ENCODE results near the gene ADGRG1.

ADGRG1 gene

DNA sequence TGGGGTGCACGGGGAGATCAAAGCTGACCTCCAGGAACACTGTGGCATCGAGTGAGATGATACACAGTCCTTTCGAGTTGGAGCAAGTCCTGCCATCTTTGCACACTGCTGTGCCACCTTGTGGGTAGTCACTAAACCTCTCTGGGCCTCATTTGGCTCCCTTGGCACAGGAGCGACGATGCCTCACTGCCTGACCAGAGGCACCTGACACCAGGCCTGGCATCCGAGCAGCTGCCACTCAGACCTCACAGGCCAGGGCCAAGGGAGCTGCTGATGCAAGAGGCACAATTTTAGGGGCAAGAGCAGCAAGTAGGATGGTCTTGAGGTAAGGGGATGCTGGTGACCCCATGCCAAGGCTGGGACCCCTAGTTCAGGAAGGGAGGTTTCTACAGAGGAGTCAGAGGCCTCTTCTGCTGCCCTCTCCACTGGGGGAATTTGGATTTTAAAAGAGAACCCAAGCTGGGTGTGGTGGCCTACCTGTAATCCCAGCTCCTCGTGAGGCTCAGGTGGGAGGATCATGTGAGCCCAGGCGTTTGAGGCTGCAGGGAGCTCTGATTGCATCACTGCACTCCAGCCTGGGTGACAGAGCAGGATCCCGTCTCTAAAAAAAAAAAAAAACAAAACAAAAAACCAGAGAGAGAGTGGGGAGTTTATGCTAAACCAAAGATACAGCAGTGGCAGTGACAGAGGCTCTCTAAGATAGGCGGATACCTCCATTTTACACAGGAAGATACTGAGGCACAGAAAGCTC lies 6.7 kb upstream of the ADGRG1 start:
- no peak for TF ChIP-seq GATA1 (IDR thresholded peaks at IDR 0.05; ENCODE audit: low read depth, low read length)
- no peak for TF ChIP-seq POLR2A (IDR thresholded peaks at IDR 0.05; ENCODE audit: low read length)

DNA sequence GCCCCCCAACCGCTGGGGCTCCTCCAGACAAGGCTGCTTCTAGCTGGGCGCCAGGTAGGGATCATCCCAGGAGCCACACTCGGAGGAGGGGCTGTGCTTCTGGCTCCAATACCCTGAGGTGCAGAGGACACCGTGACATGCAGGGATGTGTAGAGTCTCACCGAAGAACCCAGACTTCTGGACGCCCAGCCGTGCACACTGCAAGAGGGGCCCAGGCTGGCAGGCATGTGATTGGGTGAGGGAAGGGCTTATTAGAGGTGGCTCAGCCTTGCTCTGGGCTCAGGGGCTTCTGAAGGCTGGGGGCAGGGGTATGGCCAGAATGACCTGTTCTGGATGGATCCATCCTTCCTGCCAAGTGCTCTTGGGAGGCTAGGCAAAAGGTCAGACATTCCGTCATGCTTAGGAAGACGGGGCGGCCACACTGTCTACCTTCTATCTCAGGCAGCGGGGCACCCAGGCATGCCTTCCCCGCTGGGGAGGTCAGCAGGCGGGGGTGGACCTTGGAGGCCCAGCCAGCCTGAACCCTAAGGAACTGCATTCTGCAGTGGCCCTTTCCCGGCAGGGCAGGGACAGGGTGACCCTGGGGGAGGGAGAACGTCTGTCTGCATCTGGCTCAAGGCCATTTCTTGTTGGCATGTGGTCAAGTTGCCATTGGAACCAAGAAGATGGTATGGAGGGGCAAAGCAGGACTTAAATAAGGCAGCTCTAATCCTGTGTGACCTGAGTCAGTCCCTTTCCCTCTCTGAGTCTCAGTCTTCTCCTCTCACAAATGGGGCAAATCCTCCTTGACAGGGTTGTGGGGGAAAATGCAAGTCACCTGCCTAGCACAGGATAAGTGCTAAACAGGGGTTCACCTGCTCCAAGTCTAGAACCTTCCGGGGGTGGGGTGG lies 5.8 kb upstream of the ADGRG1 start:
- no peak for DNase-seq
- TF ChIP-seq GATA1 (IDR thresholded peaks at IDR 0.05; ENCODE audit: low read depth, low read length): no peak
- no peak for TF ChIP-seq POLR2A (IDR thresholded peaks at IDR 0.05; ENCODE audit: low read length)

More for the DNA sequence above, 6.7 kb upstream of the ADGRG1 start:
- DNase-seq: no peak

DNA sequence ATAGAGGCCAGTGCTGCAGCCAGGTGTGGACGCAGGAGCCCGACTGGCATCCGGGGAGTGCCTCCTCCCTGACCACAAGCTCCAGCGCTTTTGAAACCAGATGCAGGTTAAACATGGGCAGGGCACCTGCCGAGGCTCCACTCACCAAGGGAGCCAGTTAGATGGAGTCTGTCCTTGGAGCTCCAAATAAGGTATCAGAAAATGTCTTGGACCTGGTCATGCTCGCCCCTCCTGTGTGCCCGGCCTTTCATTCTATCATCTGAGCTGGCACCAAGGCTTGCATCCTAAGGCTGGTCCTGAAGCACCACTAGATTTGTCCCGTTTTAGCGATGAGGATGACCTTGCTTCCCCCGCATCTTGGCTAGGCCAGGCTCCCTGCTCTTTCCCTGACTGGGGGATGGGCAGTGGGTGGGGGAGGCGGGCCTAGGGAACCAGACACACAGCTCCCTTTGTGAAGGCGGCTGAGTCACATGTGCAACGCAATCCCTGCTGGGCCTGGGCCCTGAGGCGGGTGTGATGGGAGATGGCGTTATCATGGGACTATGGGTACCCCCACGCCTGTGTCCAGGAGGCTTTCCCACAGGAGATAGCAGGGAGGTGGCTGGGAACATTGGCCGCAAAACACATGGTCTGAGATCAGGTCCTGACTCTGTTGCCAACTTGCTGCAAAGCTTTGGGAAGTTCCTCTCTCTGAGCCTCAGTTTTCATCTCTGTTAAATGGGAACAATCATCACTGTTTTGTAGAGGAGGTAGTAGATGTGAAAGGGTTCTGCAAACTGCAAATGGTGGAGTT lies 5.0 kb upstream of the ADGRG1 start:
- no peak for TF ChIP-seq GATA1 (IDR thresholded peaks at IDR 0.05; ENCODE audit: low read depth, low read length)
- TF ChIP-seq POLR2A (IDR thresholded peaks at IDR 0.05; ENCODE audit: low read length): no peak
- DNase-seq: no peak

DNA sequence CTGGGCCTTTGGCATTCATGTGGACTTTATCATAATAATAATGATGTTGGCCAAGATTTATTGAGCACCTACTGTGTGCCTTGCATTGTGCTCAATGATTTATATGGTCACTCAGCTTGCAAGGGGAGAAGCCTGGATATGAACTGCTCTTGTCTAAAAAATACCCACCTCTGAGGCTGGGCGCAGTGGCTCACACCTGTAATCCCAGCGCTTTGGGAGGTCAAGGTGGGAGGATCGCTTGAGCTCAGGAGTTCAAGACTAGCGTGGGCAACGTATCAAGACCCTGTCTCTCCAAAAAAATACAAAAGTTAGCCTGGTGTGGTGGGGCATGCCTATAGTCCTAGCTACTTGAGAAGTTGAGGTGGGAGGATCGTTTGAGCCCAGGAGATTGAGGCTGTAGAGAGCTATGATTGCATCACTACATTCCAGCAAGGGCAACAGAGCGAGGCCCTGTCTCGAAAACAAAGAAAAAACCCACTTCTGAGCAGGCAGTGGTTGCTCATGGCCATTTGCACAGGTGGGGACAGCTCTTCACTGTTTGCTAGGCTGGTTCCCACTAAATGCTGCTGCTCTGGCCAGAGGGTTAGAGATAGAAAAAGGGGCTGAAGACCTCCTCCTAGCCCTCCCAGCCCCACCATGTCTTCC lies 4.3 kb upstream of the ADGRG1 start:
- no peak for TF ChIP-seq POLR2A (IDR thresholded peaks at IDR 0.05; ENCODE audit: low read length)
- TF ChIP-seq GATA1 (IDR thresholded peaks at IDR 0.05; ENCODE audit: low read depth, low read length): no peak
- DNase-seq: no peak

DNA sequence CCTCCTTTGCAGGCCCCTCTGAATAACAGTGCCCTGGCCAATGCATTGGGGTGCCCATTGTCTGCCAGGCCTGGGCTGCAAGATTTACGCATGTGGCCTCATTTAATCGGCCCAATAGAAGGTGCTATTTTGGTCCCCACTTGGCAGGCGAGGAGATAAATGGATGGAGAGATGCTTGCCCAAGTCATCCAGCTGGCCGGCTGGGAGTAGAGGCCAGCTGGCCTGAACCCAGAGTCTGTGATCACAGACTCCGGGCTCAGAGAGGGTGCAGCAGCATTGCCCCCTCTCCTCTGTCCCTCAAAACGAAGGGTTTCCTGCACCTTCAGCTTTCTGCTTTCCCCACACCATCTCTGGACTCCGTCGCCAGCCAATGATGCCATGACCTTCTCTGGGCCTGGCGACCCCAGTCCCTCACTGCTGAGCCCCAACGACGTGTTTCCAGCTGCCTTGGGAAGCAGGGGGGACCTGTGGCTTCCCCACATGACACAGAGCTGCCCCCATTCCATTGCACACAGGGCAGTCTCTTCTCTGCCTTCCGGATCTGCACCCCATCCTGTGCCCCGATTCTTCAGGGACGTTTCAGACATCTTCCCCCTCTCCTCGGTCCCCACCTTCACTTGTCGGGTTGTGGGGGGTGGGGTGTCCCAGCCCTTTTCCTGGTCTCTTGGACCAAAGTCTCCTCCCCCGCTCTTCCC lies 3.5 kb upstream of the ADGRG1 start:
- DNase-seq: no peak
- no peak for TF ChIP-seq GATA1 (IDR thresholded peaks at IDR 0.05; ENCODE audit: low read depth, low read length)

DNA sequence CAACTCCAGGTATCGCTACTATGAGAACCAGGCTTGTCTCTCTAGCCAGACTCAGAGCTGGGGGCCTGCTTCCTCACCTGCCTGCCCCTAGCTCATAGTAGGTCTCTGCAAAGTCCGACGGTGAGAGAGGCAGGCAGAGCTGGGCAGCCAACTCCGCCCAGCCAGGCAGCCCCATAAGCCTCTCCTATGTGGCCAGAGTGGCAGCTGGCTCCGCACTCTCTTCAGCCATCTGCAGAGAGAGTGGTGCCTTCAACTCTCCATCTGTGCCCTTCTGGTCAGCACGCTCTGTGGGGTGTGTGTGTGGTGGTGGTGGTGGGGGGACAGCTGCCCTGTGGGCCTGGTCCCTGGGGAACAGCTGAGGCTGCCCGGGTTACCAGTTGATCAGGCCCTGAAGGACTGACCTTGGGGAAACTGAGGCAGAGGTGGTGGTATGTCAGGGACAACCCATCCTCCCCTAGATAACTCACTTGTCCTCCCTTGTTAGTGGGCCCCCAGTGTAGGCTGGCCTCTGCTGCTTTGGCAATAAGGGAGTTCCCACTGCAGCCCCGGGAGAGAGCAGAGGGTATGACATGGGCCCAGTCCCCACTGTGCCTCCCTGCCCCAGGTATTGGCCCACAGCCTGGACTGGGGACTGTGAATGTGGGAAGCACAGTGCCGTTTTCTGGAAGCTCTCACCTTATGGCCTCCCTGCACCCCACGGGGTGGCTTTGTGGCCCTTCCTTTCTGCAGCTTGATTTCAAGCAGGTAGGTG lies 1.8 kb upstream of the ADGRG1 start:
- DNase-seq: no peak
- no peak for TF ChIP-seq POLR2A (IDR thresholded peaks at IDR 0.05; ENCODE audit: low read length)
- no peak for TF ChIP-seq GATA1 (IDR thresholded peaks at IDR 0.05; ENCODE audit: low read depth, low read length)

DNA sequence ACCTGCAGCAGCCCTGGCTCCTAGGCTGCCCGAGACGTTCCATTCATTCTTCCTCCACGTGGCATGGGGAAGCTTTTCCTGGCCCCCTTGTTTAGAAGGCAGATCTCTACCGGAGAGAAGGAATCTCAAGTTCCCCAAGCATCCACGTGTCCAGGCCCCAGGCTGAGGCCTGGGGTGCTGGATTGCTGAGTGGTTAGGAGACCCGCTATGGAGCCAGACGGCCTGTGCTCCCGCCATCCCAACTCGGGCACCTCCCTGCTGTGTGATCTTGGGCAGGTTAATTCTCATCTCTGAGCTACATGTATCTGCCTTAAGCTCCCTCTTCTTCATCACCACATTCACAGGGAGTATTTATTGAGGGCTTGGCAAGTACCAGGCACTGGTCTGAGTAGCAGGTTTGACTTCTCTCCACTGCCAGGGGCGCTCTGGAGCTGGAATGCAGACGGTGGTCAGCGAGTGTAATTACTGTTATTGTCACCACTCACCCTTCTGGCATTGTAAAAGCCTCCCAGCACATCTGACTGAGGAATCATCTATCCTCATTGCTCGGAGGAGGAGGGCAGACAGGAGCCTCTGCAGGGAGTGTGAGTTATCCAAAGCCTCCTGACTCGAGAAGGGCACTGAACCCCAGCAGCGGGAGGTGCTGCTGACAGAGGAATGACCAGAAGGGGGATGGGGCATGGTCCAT lies 1.1 kb upstream of the ADGRG1 start:
- no peak for DNase-seq
- TF ChIP-seq POLR2A (IDR thresholded peaks at IDR 0.05; ENCODE audit: low read length) (no peak), GATA1 (IDR thresholded peaks at IDR 0.05; ENCODE audit: low read depth, low read length) (no peak)

DNA sequence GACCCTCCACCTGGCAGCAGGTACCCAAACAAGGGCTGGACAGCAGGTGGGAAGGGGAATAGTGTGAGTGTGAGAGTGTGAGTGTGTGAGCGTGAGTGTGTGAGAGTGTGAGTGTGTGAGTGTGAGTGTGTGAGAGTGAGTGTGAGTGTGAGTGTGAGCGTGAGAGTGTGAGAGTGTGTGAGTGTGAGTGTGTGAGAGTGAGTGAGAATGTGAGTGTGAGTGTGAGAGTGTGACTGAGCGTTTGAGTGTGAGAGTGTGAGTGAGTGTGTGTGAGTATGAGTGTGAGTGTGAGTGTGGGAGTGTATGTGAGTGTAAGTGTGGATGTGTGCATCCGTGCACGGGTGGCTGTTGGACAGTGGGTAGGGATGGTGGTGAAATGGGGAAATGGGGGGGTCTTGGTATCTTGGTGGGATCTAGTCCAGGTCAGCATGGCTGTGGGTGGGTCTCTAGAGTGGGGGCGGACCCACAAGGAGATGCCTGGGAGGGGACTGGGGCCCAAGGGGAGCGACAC lies 408 bp downstream of the ADGRG1 start:
- peak in 1 of 2 experiments; percentile 11 for DNase-seq
- TF ChIP-seq POLR2A (IDR thresholded peaks at IDR 0.05; ENCODE audit: low read length): no peak
- no peak for TF ChIP-seq GATA1 (IDR thresholded peaks at IDR 0.05; ENCODE audit: low read depth, low read length)

DNA sequence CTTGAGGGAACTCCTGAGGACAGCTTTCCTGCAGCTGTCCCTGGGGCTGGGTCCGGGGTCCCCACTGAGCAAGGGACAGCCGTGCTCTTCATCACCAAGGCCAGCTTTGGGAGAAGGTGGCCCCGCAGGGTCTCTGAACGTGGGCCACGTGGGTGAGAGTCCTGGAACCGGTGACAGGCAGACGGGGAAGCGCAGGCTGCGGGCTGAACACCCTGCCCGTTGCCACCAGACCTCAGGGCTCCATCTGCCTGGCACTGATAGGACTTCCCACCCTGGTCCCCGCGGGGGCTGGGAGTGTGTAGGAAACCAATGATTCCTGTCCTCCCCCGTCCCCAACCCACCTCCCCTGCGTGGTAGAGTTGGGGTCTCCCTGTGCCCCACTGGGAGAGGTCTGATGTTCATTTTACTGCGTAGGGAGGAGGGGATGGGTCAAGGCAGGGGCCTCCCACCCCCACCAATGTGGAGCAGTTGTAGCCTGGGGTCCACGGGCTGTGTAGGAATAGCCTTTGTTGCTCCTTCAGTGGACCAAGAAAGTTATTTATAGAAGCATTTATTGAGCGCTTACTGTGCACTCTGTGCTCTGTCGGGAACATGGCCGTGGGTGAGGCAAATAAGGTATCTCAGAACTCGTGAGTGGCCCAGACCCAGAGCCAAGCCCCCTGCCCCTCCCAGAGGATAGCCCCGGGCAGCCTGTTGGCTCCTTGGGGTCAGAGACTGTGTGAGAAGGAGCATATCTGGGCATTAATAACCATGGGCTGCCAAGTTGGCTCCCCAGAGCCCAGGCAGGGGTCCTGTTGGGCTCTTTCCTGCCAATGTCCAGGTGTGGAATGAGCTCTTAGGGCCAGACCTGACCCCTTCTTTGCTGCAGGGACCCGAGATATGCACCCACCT lies 1.3 kb downstream of the ADGRG1 start:
- no peak for TF ChIP-seq GATA1 (IDR thresholded peaks at IDR 0.05; ENCODE audit: low read depth, low read length)
- TF ChIP-seq POLR2A (IDR thresholded peaks at IDR 0.05; ENCODE audit: low read length): peak; percentile 27
- DNase-seq: peak; percentile 29 to 41

DNA sequence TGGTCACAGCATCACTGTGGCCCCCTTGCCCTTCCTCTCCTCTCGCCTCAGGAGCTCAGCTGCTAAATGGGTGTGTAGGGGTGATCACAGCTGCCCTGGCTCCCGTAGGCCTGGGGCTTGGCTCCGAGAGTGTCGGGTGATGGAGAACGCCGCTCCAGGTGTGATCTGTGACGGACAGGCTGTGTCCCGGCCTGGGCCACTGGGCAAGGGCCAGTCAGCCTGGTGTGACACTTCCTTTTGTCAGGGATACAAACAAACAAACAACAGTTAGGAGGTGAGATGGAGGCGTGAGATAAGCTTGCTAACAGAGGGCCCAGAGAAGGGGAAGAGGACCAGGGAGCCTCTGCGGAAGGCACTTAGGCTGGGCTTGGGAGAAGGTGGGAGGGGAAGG lies 2.0 kb downstream of the ADGRG1 start:
- TF ChIP-seq GATA1 (IDR thresholded peaks at IDR 0.05; ENCODE audit: low read depth, low read length) (no peak), POLR2A (IDR thresholded peaks at IDR 0.05; ENCODE audit: low read length) (no peak)
- peak in 1 of 2 experiments; percentile 19 for DNase-seq
